ENCODE results near the gene PPP1R3F.

DNA sequence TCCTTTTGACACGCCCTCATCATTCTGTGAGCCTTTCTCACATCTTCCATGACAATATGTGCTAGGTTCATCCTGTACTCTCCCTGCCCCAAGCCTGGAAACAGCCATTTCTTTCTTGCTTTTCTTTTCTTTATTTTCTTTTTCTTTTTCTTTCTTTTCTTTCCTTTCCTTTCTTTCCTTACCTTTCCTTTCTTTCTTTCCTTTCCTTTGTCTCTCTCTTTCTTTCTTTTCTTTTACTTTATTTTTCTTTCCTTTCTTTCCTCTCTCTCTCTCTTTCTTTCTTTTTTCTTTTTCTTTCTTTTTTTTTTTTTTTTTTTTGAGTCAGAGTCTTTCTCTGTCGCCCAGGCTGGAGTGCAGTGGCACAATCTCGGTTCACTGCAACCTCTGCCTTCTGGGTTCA is 14.6 kb downstream of the PPP1R3F start:
- no peak for TF ChIP-seq ZFP30 (CRISPR knock-in tag; IDR thresholded peaks at IDR 0.05)
- TF ChIP-seq, protein P1, sequence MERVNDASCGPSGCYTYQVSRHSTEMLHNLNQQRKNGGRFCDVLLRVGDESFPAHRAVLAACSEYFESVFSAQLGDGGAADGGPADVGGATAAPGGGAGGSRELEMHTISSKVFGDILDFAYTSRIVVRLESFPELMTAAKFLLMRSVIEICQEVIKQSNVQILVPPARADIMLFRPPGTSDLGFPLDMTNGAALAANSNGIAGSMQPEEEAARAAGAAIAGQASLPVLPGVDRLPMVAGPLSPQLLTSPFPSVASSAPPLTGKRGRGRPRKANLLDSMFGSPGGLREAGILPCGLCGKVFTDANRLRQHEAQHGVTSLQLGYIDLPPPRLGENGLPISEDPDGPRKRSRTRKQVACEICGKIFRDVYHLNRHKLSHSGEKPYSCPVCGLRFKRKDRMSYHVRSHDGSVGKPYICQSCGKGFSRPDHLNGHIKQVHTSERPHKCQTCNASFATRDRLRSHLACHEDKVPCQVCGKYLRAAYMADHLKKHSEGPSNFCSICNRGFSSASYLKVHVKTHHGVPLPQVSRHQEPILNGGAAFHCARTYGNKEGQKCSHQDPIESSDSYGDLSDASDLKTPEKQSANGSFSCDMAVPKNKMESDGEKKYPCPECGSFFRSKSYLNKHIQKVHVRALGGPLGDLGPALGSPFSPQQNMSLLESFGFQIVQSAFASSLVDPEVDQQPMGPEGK (CRISPR knock-in tag; IDR thresholded peaks at IDR 0.05; ENCODE audit: borderline replicate concordance), result no peak
- no peak for TF ChIP-seq ZFP3 (CRISPR knock-in tag; IDR thresholded peaks at IDR 0.05)
- TF ChIP-seq ZNF70 (CRISPR knock-in tag; IDR thresholded peaks at IDR 0.05), result no peak
- TF ChIP-seq ESRRG (CRISPR knock-in tag; IDR thresholded peaks at IDR 0.05), result no peak
- TF ChIP-seq ZNF8 (CRISPR knock-in tag; IDR thresholded peaks at IDR 0.05), result no peak
- no peak for TF ChIP-seq ZNF565 (CRISPR knock-in tag; conservative IDR thresholded peaks at IDR 0.05; ENCODE audit: low read depth)
- no peak for TF ChIP-seq GLIS3 (CRISPR knock-in tag; IDR thresholded peaks at IDR 0.05)
- TF ChIP-seq ZC3H10 (CRISPR knock-in tag; IDR thresholded peaks at IDR 0.05), result no peak

Measured in SK-N-SH treated with all-trans-retinoic acid at 6 μM for 48 hours (cell line).